HepG2 (cell line): ENCODE data around the gene HEXIM1. TPM values are rescaled to one million over a fixed set of nuclear protein-coding genes. Genes with fewer than 3 reads are reported as not detected.

Experiments
- CBX2 ChIP-seq, 2 experiments: fragments of 200-600 bp in 1 of 2; sonication (generic); formaldehyde crosslinking in 1 of 2; IDR thresholded peaks; 2 replicates each; pipeline versions ENCODE4 v1.7.0 to v1.8.1; 2018 to 2022; ENCODE audit warnings: low read depth in 2 of 2, low read length in 1 of 2, mild to moderate bottlenecking in 1 of 2, missing genetic modification reagents in 1 of 2
- CEBPG ChIP-seq: IDR thresholded peaks from 2 replicates; pipeline ENCODE4 v1.6.1; 2016
- FOXO1 ChIP-seq: sonication (generic); formaldehyde crosslinking; IDR thresholded peaks from 2 replicates; pipeline ENCODE4 v1.4.0; 2020; ENCODE audit warnings: missing genetic modification reagents
- KAT2B ChIP-seq: fragments of 150-350 bp; IDR thresholded peaks from 2 replicates; pipeline ENCODE4 v1.6.1; 2014; ENCODE audit warnings: low read depth, low read length, borderline replicate concordance
- KDM5B ChIP-seq: sonication (generic); formaldehyde crosslinking; IDR thresholded peaks from 2 replicates; pipeline ENCODE4 v1.4.0; 2020; ENCODE audit warnings: missing genetic modification reagents, mild to moderate bottlenecking, borderline replicate concordance
- MED1 ChIP-seq: sonication (generic); formaldehyde crosslinking; IDR thresholded peaks from 2 replicates; pipeline ENCODE4 v1.4.0; 2020; ENCODE audit warnings: missing genetic modification reagents
- NR2F2 ChIP-seq: IDR thresholded peaks from 2 replicates; pipeline ENCODE4 v1.6.1; 2012; ENCODE audit warnings: low read depth, inconsistent platforms, borderline replicate concordance
- NR2F6 ChIP-seq, 2 experiments: IDR thresholded peaks; 2 replicates each; pipeline ENCODE4 v1.6.1; 2016; ENCODE audit warnings: antibody characterized with exemption in 1 of 2, mild to moderate bottlenecking in 1 of 2
- ONECUT2 ChIP-seq: sonication (generic); formaldehyde crosslinking; IDR thresholded peaks from 2 replicates; pipeline ENCODE4 v1.4.0; 2020; ENCODE audit warnings: missing genetic modification reagents
- RAD21 ChIP-seq: fragments of 450-650 bp; formaldehyde crosslinking; IDR thresholded peaks from 2 replicates; pipeline ENCODE4 v1.5.0; 2020; ENCODE audit warnings: mild to moderate bottlenecking
- RELA ChIP-seq: sonication (generic); formaldehyde crosslinking; IDR thresholded peaks from 2 replicates; pipeline ENCODE4 v1.4.0; 2020; ENCODE audit warnings: missing genetic modification reagents
- SOX13 ChIP-seq, 3 experiments: fragments of 450-650 bp in 1 of 3; sonication (generic) in 1 of 3; formaldehyde crosslinking in 1 of 3; IDR thresholded peaks in 2 of 3; conservative IDR thresholded peaks in 1 of 3; 2 replicates each; pipeline versions ENCODE4 v1.5.0 to v1.6.1; 2016 to 2020; ENCODE audit warnings: antibody characterized with exemption in 1 of 3, mild to moderate bottlenecking in 1 of 3, missing compliant biosample characterization in 1 of 3, missing genetic modification reagents in 1 of 3, moderate library complexity in 1 of 3
- SP1 ChIP-seq, 2 experiments: fragments of 450-650 bp in 1 of 2; sonication (generic) in 1 of 2; formaldehyde crosslinking in 1 of 2; IDR thresholded peaks; 2 replicates each; pipeline versions ENCODE4 v1.4.0 to v1.6.1; 2016 to 2020; ENCODE audit warnings: missing genetic modification reagents in 1 of 2
- TBL1XR1 ChIP-seq: fragments of 150-350 bp; IDR thresholded peaks from 2 replicates; pipeline ENCODE4 v1.6.1; 2014; ENCODE audit warnings: borderline replicate concordance, low read length; ENCODE audit not compliant: partially characterized antibody
- TMF1 ChIP-seq: sonication (generic); formaldehyde crosslinking; IDR thresholded peaks from 2 replicates; pipeline ENCODE4 v1.8.1; 2022; ENCODE audit warnings: low read depth, missing genetic modification reagents
- ZFP82 ChIP-seq: sonication (generic); formaldehyde crosslinking; IDR thresholded peaks from 2 replicates; pipeline ENCODE4 v1.5.1; 2020; ENCODE audit warnings: mild to moderate bottlenecking, missing genetic modification reagents, borderline replicate concordance
- ZNF101 ChIP-seq: sonication (generic); formaldehyde crosslinking; IDR thresholded peaks from 2 replicates; pipeline ENCODE4 v1.4.0; 2020; ENCODE audit warnings: mild to moderate bottlenecking, low read depth, missing genetic modification reagents, borderline replicate concordance
- ZNF224 ChIP-seq: sonication (generic); formaldehyde crosslinking; IDR thresholded peaks from 2 replicates; pipeline ENCODE4 v1.5.0; 2020; ENCODE audit warnings: mild to moderate bottlenecking, missing genetic modification reagents
- ZNF367 ChIP-seq: sonication (generic); formaldehyde crosslinking; IDR thresholded peaks from 2 replicates; pipeline ENCODE4 v1.4.0; 2020; ENCODE audit warnings: missing genetic modification reagents, borderline replicate concordance
- ZNF547 ChIP-seq: sonication (generic); formaldehyde crosslinking; IDR thresholded peaks from 2 replicates; pipeline ENCODE4 v1.5.1; 2020; ENCODE audit warnings: mild to moderate bottlenecking, missing genetic modification reagents
- ZNF709 ChIP-seq: sonication (generic); formaldehyde crosslinking; IDR thresholded peaks from 2 replicates; pipeline ENCODE4 v1.5.0; 2020; ENCODE audit warnings: mild to moderate bottlenecking, missing genetic modification reagents
- ZNF713 ChIP-seq: sonication (generic); formaldehyde crosslinking; IDR thresholded peaks from 2 replicates; pipeline ENCODE4 v1.4.0; 2020; ENCODE audit warnings: mild to moderate bottlenecking, missing genetic modification reagents
- ZNF780A ChIP-seq: sonication (generic); formaldehyde crosslinking; IDR thresholded peaks from 2 replicates; pipeline ENCODE4 v1.8.0; 2022; ENCODE audit warnings: mild to moderate bottlenecking, missing genetic modification reagents, moderate library complexity
- polyA plus RNA-seq, 8 experiments: library from polyadenylated mRNA; depleted of rRNA in 3 of 8; stranded (reverse) in 7 of 8; unstranded in 1 of 8; fragments of >200 nt; fragmentation: Illumina TruSeq in 4 of 8; extraction: Trizol in 4 of 8; gene quantifications; 2 replicates each; pipeline versions ENCODE4 v1.2.1 to v1.2.3, GENCODE V29; 2011 to 2016; ENCODE audit warnings: low read depth in 4 of 8, missing spikeins in 1 of 8, mixed read lengths in 1 of 8; ENCODE audit not compliant: insufficient read depth in 1 of 8
- total RNA-seq, 5 experiments: library from RNA; depleted of rRNA; stranded (reverse); fragments of >200 nt; fragmentation: Illumina TruSeq; extraction: Trizol; gene quantifications; 2 replicates each; pipeline ENCODE4 v1.2.3, GENCODE V29; 2016; ENCODE audit warnings: low read depth in 1 of 5
- TF ChIP-seq, protein P1 (sequence below): sonication (generic); formaldehyde crosslinking; IDR thresholded peaks from 2 replicates; pipeline ENCODE4 v1.4.0; 2020; ENCODE audit warnings: mild to moderate bottlenecking, missing genetic modification reagents
- TF ChIP-seq, protein P2 (sequence below): sonication (generic); formaldehyde crosslinking; IDR thresholded peaks from 2 replicates; pipeline ENCODE4 v1.4.0; 2020; ENCODE audit warnings: missing genetic modification reagents, borderline replicate concordance
- TF ChIP-seq, protein P3 (sequence below): sonication (generic); formaldehyde crosslinking; IDR thresholded peaks from 2 replicates; pipeline ENCODE4 v1.4.0; 2020; ENCODE audit warnings: mild to moderate bottlenecking, low read depth, missing genetic modification reagents
- TF ChIP-seq, protein P4 (sequence below): sonication (generic); formaldehyde crosslinking; IDR thresholded peaks from 2 replicates; pipeline ENCODE4 v1.5.1; 2020; ENCODE audit warnings: missing genetic modification reagents, mild to moderate bottlenecking, borderline replicate concordance

HEXIM1 gene
- total and polyA plus RNA-seq, 2 of the 13 experiments (the other 11 are each of a cell fraction or from before 2014, with no cell fraction given), result 10.5 to 16.6 TPM

DNA sequence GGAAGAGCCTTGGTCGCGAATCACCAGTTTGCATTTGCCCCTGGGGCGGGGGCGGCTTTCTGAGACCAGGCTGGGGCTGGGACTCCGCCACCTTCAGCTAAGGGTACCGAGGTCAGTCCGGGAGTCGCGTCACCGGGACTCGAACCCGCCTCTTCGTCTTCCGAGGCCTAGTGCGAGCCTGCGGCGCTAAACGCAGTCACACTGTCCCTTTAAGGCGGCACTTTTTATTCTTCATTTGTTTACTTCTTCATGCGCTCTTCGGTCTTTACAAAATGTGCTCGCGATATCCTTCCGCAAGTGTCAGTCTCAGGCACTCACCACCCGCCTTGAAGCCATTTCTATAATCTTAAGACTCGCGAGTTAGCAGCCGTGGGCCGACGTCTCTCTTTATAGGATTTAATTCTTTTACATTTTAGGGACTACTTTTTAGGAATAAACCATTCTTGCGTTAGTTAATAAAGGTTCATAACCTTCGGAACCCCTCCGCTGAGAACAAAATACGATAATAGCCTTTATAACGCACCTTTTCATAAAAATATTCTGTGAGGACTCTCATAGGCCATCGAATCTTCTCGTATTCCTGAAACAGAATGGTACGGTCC is 593 bp upstream of the HEXIM1 start (continued):
- no peak; the same call in 1 of the 2 replicates for TF ChIP-seq ZNF224
- TF ChIP-seq, protein P1, sequence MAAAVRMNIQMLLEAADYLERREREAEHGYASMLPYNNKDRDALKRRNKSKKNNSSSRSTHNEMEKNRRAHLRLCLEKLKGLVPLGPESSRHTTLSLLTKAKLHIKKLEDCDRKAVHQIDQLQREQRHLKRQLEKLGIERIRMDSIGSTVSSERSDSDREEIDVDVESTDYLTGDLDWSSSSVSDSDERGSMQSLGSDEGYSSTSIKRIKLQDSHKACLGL (CRISPR knock-in tag), result no peak
- TF ChIP-seq FOXO1 (CRISPR knock-in tag), result peak; percentile 93
- no peak for TF ChIP-seq ZNF713 (CRISPR knock-in tag)
- 0 out of 2 replicates have a peak, but pooled peaks have one; percentile 3 for TF ChIP-seq KDM5B (CRISPR knock-in tag)
- TF ChIP-seq, protein P2, sequence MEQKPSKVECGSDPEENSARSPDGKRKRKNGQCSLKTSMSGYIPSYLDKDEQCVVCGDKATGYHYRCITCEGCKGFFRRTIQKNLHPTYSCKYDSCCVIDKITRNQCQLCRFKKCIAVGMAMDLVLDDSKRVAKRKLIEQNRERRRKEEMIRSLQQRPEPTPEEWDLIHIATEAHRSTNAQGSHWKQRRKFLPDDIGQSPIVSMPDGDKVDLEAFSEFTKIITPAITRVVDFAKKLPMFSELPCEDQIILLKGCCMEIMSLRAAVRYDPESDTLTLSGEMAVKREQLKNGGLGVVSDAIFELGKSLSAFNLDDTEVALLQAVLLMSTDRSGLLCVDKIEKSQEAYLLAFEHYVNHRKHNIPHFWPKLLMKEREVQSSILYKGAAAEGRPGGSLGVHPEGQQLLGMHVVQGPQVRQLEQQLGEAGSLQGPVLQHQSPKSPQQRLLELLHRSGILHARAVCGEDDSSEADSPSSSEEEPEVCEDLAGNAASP (CRISPR knock-in tag), result peak; percentile 47; the same call in 1 of the 2 replicates
- no peak for TF ChIP-seq ZNF780A
- TF ChIP-seq RAD21 (CRISPR knock-in tag), result no peak; the same call in none of the 2 replicates
- TF ChIP-seq ZNF101 (CRISPR knock-in tag), result no peak
- no peak for TF ChIP-seq ZFP82 (CRISPR knock-in tag)
- TF ChIP-seq TBL1XR1, result peak; percentile 81
- TF ChIP-seq ONECUT2 (CRISPR knock-in tag), result no peak; the same call in 1 of the 2 replicates
- TF ChIP-seq SP1 (IDR thresholded peaks at IDR 0.05), result no peak
- TF ChIP-seq SP1 (CRISPR knock-in tag; IDR thresholded peaks at IDR 0.05), result peak; percentile 41
- no peak for TF ChIP-seq MED1 (CRISPR knock-in tag)
- TF ChIP-seq SOX13 (IDR thresholded peaks at IDR 0.05), result 0 out of 2 replicates have a peak, but pooled peaks have one; percentile 23
- peak in 1 of 2 experiments; percentile 45; a peak in 1 of 4 replicates for TF ChIP-seq SOX13 (CRISPR knock-in tag; conservative IDR thresholded peaks at IDR 0.05 in 1 of 2, IDR thresholded peaks at IDR 0.05 in 1 of 2)
- no peak for TF ChIP-seq TMF1 (CRISPR knock-in tag)
- no peak for TF ChIP-seq ZNF367
- no peak for TF ChIP-seq CBX2 (IDR thresholded peaks at IDR 0.05; ENCODE audit: low read depth, low read length)
- TF ChIP-seq CBX2 (CRISPR knock-in tag; IDR thresholded peaks at IDR 0.05; ENCODE audit: low read depth), result no peak
- TF ChIP-seq KAT2B, result no peak
- peak; percentile 73; the same call in 1 of the 2 replicates for TF ChIP-seq NR2F2
- TF ChIP-seq, protein P3, sequence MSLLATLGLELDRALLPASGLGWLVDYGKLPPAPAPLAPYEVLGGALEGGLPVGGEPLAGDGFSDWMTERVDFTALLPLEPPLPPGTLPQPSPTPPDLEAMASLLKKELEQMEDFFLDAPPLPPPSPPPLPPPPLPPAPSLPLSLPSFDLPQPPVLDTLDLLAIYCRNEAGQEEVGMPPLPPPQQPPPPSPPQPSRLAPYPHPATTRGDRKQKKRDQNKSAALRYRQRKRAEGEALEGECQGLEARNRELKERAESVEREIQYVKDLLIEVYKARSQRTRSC, result no peak; the same call in 1 of the 2 replicates
- TF ChIP-seq NR2F6 (IDR thresholded peaks at IDR 0.05), result peak; percentile 65; the same call in 1 of the 2 replicates
- peak; percentile 8; the same call in 1 of the 2 replicates for TF ChIP-seq NR2F6 (CRISPR knock-in tag; IDR thresholded peaks at IDR 0.05)
- no peak for TF ChIP-seq RELA
- peak; percentile 8; the same call in 1 of the 2 replicates for TF ChIP-seq CEBPG (CRISPR knock-in tag)
- TF ChIP-seq, protein P4, sequence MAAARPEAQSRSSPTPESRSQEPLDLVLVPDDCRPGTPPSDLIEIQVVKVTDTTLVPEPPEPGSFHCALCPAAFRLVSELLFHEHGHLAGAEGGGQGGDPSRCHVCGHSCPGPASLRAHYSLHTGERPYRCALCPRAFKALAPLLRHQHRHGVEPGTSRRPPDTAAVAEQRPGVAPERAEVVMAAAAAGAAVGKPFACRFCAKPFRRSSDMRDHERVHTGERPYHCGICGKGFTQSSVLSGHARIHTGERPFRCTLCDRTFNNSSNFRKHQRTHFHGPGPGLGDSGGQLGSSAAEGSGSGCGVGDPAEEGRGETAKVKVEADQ (CRISPR knock-in tag), result no peak
- no peak; the same call in 1 of the 2 replicates for TF ChIP-seq ZNF547 (CRISPR knock-in tag)
- no peak; the same call in 1 of the 2 replicates for TF ChIP-seq ZNF709 (CRISPR knock-in tag)
